ENCODE results near the gene C9orf152.

DNA sequence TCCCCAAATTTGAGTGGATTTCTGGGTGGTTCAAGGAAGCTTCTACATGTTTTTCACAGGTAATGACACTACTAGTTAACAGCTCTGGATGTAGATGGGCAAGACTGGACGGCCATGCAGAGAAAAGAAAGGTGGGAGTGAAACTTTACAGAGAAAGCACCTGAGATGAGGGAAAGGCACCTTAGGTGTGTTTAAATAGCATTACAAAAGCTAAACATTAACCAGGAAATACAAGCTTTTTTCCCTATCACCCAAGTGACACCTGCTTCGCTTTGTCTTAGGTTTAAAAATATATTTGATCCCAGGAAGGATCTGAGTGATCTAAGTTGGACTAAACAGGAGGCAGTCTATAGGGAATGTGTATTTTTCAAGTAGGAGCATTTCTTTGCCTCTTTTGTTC, 8.3 kb downstream of the C9orf152 start:
- TF ChIP-seq, protein P1, sequence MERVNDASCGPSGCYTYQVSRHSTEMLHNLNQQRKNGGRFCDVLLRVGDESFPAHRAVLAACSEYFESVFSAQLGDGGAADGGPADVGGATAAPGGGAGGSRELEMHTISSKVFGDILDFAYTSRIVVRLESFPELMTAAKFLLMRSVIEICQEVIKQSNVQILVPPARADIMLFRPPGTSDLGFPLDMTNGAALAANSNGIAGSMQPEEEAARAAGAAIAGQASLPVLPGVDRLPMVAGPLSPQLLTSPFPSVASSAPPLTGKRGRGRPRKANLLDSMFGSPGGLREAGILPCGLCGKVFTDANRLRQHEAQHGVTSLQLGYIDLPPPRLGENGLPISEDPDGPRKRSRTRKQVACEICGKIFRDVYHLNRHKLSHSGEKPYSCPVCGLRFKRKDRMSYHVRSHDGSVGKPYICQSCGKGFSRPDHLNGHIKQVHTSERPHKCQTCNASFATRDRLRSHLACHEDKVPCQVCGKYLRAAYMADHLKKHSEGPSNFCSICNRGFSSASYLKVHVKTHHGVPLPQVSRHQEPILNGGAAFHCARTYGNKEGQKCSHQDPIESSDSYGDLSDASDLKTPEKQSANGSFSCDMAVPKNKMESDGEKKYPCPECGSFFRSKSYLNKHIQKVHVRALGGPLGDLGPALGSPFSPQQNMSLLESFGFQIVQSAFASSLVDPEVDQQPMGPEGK (CRISPR knock-in tag; IDR thresholded peaks at IDR 0.05; ENCODE audit: borderline replicate concordance) = no peak
- TF ChIP-seq ZFP3 (CRISPR knock-in tag; IDR thresholded peaks at IDR 0.05) (no peak), TCF4 (CRISPR knock-in tag; IDR thresholded peaks at IDR 0.05; ENCODE audit: borderline replicate concordance) (no peak), BACH2 (CRISPR knock-in tag; IDR thresholded peaks at IDR 0.05; ENCODE audit: borderline replicate concordance) (no peak), CREB5 (CRISPR knock-in tag; IDR thresholded peaks at IDR 0.05; ENCODE audit: low read depth) (no peak), CSRNP3 (CRISPR knock-in tag; IDR thresholded peaks at IDR 0.05) (no peak), POU6F1 (CRISPR knock-in tag; IDR thresholded peaks at IDR 0.05; ENCODE audit: borderline replicate concordance, low read depth) (no peak)

All from SK-N-SH treated with all-trans-retinoic acid at 6 μM for 48 hours (cell line).